Lower leg skin (tissue), 4 donors: ENCODE results near the gene SIGLEC12. TPM values are rescaled to one million over a fixed set of nuclear protein-coding genes. Genes with fewer than 3 reads are reported as not detected.
"Not testable (repeated sequence)": the region's sequence is repeated elsewhere in the genome, so short reads cannot be mapped to it uniquely, and the experiment has no call there.

Source experiments
- DNase-seq, 2 donors: peaks; one replicate each; pipeline ENCODE4 v3.0.0-alpha.2; 2019; ENCODE audit warnings: low spot score in 2 of 2
- H3K4me3 ChIP-seq: fragments of 200-600 bp; sonication (generic); 2 replicates; pipeline ENCODE4 v1.5.1; 2017; ENCODE audit warnings: mild to moderate bottlenecking, low read depth; ENCODE audit not compliant: poor library complexity, severe bottlenecking
- POLR2A ChIP-seq, 2 donors: fragments of 450-650 bp; IDR thresholded peaks; one replicate each; pipeline ENCODE4 v1.6.1; 2016 to 2017; ENCODE audit warnings: antibody characterized with exemption in 2 of 2, mild to moderate bottlenecking in 1 of 2, moderate library complexity in 1 of 2
- WGBS, 2 donors: methylation state at CpG; one replicate each; pipeline ENCODE4 v1.1.5; 2018; 5-methylcytosine and 5-hydroxymethylcytosine counted together
- intact Hi-C: fragments of 100-400 bp; cut with DNase I; formaldehyde crosslinking; loops from one replicate; pipeline ENCODE4 v1.15.0; 2023; ENCODE audit warnings: low total_unique reads
- total RNA-seq, 4 donors: library from RNA; depleted of rRNA; stranded (reverse); fragments of >200 nt; gene quantifications; one replicate each; pipeline ENCODE4 v1.1.0, GENCODE V29; 2016
- TF ChIP-seq, protein P1 (sequence below), 3 donors: fragments of 450-650 bp; IDR thresholded peaks; one replicate each; pipeline ENCODE4 v1.5.1; 2016; ENCODE audit warnings: antibody characterized with exemption in 3 of 3, mild to moderate bottlenecking in 3 of 3, moderate library complexity in 2 of 3

SIGLEC12 gene
- total RNA-seq, 4 donors from 2014 or later: 0.54 TPM; not detected in 3

GRCh38 chr19:51457351-51458013, 44.1 kb downstream of the SIGLEC12 start:
- WGBS, 2 donors: 81 to 85% methylated on average over 11 of the region's 11 CpGs
- DNase-seq: no peak
- TF ChIP-seq, protein P1, sequence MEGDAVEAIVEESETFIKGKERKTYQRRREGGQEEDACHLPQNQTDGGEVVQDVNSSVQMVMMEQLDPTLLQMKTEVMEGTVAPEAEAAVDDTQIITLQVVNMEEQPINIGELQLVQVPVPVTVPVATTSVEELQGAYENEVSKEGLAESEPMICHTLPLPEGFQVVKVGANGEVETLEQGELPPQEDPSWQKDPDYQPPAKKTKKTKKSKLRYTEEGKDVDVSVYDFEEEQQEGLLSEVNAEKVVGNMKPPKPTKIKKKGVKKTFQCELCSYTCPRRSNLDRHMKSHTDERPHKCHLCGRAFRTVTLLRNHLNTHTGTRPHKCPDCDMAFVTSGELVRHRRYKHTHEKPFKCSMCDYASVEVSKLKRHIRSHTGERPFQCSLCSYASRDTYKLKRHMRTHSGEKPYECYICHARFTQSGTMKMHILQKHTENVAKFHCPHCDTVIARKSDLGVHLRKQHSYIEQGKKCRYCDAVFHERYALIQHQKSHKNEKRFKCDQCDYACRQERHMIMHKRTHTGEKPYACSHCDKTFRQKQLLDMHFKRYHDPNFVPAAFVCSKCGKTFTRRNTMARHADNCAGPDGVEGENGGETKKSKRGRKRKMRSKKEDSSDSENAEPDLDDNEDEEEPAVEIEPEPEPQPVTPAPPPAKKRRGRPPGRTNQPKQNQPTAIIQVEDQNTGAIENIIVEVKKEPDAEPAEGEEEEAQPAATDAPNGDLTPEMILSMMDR (IDR thresholded peaks at IDR 0.05): no peak
- no peak for TF ChIP-seq POLR2A (IDR thresholded peaks at IDR 0.05)
- intact Hi-C loops: no loop called here
- H3K4me3 ChIP-seq: no peak overlapping the region

- no peak for TF ChIP-seq POLR2A (IDR thresholded peaks at IDR 0.05)
- TF ChIP-seq, protein P1 (IDR thresholded peaks at IDR 0.05): no peak
- H3K4me3 ChIP-seq: no peak overlapping the region
- no peak for DNase-seq
- intact Hi-C loops: no loop called here
- 66 to 69% methylated on average over 10 to 11 of the region's 11 CpGs for WGBS, 2 donors
Observed at GRCh38 chr19:51456541-51457290, 44.9 kb downstream of the SIGLEC12 start.

GRCh38 chr19:51450730-51451307, 50.8 kb downstream of the SIGLEC12 start:
- TF ChIP-seq, protein P1 (IDR thresholded peaks at IDR 0.05): no peak
- no peak for TF ChIP-seq POLR2A (IDR thresholded peaks at IDR 0.05)
- 81 to 87% methylated on average over 5 of the region's 5 CpGs for WGBS, 2 donors
- intact Hi-C loops: no loop called here
- DNase-seq: no peak
- no peak overlapping the region for H3K4me3 ChIP-seq

- intact Hi-C loops: no loop called here
- 60 to 65% methylated on average over 13 of the region's 13 CpGs for WGBS, 2 donors
- DNase-seq: no peak
- TF ChIP-seq POLR2A (IDR thresholded peaks at IDR 0.05): no peak
- TF ChIP-seq, protein P1 (IDR thresholded peaks at IDR 0.05): no peak
- H3K4me3 ChIP-seq: no peak overlapping the region
Observed at GRCh38 chr19:51448411-51449016, 53.1 kb downstream of the SIGLEC12 start.

DNA sequence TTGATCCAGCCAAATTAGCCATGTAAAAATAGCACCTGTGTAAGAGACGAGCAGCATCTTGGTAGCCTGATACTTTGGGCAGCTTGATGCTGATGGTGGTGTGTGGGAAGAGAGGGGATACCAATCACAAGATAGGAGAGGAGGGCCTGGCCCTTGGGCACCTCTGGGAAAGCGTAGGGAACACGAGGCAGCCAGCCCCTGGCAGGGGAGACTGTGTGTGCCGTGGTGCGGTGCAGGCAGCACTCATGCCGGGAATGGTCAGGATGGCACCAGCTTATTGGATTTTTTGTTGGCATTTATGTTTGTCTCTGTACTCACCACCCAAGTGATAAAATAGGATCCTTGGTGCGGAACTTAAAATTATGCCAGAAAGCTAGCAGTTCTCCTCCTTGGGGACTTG, 53.6 kb downstream of the SIGLEC12 start:
- WGBS, 2 donors: 79 to 83% methylated on average over 7 of the region's 7 CpGs
- no peak for TF ChIP-seq POLR2A (IDR thresholded peaks at IDR 0.05)
- TF ChIP-seq, protein P1 (IDR thresholded peaks at IDR 0.05): no peak
- no peak for DNase-seq
- no peak overlapping the region for H3K4me3 ChIP-seq
- intact Hi-C loops: no loop called here

DNA sequence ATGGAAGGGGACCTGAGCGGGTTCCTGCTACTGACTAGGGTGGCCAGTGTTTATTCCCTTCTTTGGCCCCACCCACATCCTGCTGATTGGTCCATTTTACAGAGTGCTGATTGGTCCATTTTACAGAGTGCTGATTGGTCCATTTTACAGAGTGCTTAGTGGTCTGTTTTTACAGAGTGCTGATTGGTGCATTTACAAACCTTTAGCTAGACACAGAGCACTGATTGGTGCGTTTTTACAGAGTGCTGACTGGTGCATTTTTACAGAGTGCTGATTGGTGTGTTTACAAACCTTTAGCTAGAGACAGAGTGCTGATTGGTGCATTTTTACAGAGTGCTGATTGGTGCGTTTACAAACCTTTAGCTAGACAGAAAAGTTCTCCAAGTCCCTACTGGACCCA, 54.1 kb downstream of the SIGLEC12 start:
- H3K4me3 ChIP-seq, DNase-seq, intact Hi-C loops: not testable (repeated sequence)
- 85 to 96% methylated on average over 3 of the region's 3 CpGs for WGBS, 2 donors
